GM21423 (cell line): ENCODE data around the gene SNPH.

Experiments used
- ATAC-seq: cut with Tn5 transposase; IDR thresholded peaks from one replicate; pipeline ENCODE4 v1.9.1; 2021; ENCODE audit warnings: mild to moderate bottlenecking, moderate library complexity; ENCODE audit not compliant: unreplicated experiment

The SNPH gene

DNA sequence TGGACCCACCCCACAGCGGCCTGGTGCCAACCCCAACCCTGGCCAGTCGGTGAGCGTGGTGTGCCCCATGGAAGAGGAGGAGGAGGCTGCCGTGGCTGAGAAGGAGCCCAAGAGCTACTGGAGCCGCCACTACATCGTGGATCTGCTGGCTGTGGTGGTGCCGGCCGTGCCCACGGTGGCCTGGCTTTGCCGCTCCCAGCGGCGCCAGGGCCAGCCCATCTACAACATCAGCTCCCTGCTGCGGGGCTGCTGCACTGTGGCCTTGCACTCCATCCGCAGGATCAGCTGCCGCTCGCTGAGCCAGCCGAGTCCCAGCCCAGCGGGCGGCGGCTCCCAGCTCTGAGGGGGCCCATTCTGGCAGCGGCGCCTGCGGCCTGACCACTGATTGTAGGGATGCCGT lies 39.6 kb downstream of the SNPH start:
- ATAC-seq = no peak

DNA sequence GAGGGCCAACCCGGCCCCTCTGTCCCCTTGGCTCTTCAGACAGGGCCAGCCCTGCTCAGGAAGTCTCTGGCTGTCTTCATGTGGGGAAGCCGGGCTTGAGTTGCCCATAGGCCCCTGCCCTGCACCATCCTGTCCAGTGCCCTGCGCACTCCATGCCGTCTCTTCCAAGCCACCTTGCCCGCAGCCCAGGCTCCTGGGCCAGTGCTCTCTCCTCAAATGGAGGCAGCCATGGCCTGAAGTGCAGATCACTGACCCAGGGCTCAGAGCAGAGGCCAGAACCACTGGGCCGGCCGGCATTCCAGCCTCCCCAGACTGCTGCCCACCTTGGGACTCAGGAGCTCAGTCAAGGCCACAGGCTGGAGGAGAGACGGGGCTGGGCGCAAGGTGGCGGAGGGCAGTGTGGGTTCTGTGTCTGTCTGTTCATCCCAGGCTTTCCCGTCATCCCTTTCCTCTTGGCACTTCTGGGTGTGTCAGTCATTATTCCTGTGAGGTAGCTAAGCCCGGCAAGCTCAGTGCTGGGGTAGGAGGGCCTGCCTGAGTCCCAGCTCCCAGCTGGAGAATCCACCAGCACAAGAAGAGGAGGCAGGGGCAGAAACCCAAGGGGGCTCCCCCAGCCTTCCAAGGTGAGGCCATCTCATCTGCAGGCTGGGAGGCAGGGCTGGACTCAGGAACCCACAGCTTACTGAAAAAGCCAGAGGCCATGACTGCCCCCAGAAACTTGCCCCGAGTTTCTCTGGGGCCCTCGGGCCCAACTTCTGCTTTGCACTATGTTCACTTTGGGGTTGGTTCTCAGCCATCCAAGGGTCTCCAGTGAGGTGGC lies 40.4 kb downstream of the SNPH start:
- ATAC-seq = no peak

DNA sequence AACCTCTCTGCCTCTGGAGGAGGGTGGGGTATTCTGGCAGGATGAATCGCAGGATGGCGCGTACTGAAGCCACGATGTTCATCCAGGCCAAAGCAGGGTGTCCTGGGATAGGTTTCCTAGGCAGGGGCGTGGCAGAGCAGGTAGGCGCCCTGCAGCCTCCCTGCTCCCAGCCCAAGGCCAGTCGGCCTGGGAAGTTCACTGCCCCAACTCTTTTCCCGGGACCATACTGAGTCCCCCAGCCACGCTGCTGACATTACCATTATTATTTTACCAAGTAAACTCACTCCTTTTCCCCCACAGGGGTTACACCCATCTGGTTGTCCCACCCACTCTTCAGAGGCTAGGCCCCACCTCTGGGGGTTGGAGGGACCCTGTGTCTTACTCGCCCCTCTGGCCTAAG lies 41.1 kb downstream of the SNPH start:
- ATAC-seq = no peak

DNA sequence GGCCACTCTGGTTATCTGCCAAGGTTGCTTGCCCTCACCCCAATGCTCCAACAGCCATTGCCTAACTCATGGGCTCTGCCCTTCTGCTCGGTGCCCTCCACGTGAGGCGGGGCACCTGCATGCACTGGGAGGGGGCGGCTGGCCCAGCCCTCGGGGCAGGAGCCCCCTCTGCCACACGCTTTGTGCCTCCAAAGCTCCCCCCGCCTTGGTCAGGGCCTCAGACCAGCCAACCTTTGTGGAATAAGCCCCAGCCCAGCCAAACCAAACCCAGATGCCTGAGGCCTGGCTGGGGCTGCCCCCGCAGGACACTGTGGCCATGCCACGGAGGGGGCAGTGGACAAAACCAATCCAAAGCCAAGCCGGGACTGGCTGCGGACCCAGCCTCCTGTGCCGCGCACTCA lies 41.5 kb downstream of the SNPH start:
- ATAC-seq = no peak

DNA sequence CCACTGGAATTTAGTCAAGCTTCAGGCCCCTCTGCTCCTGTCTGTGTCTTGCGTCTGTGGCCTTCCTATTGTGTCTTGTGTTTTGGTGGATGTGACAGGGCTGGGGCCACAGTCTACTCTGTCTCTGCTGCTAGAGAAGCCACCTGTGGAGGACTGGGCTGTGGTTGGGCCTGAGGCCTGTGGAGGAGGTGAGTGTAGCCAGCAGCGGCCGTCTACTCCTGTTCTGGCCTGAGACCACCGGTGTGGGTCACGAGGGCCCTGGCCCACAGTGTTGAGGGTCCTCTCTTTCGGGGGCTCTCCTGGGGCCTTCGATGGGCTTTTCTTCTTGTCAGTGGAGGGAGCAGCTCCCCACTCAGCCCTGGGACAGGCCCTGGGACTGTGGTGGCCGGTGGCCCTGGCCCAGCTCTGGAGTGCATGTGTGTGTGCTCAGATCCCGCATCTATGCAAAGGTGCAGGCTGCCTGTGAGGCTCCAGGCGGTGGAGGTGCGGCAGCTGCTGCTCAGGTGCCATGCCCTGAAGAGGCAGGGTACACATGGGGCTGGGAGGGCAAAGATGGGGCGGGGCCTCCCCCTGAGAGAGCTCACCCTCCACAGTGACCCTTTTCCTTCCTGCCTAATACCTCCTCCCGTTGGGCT lies 42.1 kb downstream of the SNPH start:
- no peak for ATAC-seq

DNA sequence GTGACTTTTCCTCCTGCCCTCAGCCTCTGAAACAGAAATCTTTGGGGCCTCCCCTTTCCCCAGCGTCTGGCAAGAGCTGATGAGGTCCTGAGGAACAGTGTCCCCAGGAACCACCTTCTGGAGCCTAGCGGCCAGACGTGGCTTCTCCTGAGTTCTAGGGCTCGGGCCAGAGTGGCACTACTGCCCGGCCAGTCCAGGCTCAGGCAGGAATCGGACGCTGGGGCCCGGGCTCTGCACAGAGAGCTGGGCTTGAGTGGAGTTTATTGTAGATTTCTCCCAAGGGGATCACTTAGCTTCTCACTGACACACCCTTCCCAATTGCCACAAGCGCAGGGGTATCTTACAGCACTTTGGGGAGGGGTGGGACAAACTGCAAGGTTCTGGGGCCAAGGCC lies 42.6 kb downstream of the SNPH start:
- ATAC-seq = no peak

DNA sequence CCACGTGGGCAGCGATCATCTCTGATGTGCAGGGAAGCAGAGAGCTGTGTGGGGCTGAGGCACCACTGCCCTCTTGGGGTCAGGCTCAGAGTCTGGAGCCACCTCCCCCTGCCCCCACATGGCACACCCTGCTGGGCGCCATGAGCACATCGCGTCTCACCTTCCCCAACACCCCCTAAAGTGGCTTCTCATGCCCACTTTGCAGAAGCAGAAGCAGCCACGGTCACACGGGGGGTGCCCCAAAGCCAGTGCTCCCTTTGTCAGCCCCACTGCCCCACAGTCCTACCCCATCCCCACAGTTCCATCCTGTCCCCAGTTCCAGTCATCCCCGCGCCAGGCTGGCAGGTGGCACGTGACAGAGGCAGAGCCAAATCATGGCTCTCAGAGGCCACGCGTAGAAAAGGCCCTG lies 43.3 kb downstream of the SNPH start:
- ATAC-seq = no peak

DNA sequence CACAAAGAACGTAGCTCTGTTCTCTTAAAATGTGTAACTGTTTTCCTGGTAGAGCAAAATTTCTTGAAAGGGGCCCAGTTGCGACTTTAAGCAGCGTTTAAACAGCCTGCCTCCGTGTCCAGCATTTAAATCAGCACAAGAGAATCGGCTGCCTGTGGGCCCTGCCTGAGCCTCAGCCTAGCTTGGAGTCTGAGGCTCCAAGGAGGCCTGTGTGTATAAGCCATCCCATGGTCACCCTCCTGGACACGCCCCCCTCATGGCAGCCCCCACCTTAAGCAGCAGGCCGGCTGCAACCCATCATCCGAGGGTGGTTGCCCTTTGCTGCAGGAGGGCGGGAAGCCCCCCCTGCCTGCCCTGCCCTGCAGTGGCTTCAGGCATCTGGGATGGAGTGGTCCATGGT lies 44.0 kb downstream of the SNPH start:
- ATAC-seq = no peak

DNA sequence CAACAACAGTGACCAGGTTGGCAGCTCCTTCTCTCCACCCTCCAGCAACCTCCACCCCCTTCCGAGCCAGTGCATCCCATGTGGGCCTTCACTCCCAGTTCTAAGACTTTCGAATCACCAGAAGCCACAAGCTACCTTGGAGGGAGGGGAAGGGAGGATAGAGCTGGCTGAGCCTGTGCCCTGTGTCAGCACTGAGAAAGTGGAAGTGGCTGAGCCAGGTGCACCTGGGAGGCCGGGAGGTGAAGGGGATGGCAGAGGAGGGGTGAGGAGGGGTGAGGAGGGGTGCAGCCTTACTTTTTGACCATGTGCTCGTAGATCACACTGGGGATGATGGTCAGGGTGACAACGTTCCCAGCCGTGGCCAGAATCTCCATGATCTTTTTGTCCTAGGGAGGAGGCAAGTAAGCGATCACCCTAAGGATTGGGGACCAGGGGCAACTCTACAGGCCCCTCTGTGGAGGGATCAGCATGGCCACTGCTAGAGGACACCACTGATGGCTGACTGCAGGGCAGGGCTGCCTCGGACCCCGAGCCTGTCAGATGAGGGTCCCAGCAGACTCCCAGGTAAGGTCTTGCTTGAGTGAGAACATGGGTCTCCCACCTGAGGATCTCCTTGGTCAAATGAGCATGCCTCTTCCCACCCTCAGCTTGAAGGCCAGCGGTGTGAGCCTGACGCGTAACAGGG lies 44.6 kb downstream of the SNPH start:
- no peak for ATAC-seq

DNA sequence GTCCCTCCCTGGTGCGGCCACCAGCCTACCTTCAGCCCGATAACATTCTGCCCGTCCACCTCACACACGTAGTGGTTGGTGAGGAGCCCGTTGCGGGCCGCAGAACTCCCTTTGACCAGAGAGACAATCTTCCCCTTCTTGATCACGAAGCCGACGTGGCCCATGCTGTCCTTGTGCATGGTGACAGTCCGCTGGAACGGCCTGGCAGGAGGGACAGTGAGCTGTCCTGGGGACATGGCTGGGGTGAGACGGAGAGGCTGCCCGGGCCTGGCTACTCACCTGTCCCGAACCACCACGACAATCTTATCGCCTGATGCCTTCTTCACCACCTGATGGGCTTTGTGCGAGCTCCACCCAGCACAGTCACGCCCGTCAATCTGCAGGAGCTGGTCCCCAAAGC lies 46.2 kb downstream of the SNPH start:
- no peak for ATAC-seq

DNA sequence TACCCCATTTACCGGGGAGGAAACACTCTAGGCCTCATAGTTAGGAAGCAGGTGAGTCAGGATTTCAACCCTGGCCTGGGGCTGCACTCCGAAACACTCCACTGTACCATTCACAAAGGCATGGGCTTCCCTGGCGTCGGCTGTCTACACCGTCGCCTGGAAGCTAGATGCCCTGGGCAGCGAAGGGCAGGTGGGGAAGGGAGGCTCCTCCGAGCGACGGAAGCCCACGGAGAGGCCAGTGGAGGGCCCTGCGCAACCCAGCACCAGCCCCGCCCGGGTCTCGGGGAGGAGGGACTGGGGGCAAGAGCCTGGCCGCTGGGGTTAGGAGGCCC lies 46.8 kb downstream of the SNPH start:
- no peak for ATAC-seq

DNA sequence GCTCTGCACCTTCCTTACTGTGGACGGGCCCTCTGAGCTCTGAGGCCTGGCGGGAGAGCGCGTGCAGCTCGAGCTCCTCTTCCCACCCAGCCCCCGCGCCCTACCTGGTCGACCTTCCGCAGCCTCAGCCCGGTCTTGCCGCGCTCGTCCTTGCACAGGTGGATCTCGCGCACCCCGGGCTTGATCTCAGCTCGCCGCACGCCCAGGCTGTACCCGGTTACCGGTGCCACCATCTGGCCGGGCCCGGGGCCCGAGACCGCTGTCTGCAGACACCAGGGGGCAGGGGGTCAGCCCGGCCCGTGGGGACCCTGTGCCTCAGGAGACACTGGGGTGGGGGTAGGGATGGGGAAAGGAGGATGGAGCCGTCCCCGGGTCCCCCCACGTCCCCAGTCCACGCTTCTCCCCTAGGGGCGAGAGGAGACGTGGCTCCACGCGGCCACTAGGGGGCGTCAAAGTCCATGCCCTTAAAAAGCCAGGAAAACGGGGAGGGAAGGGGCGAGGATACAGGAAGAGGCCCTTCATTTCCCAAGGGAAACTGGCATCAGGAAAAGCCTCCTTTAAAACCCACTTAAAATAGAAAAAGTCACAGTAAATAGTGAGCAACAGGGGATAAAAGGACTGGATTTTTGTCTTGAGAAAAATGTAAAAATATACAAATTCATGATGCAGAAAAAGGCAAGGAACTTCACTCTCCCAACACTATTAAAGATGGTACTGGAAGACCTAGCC lies 47.3 kb downstream of the SNPH start:
- no peak for ATAC-seq

DNA sequence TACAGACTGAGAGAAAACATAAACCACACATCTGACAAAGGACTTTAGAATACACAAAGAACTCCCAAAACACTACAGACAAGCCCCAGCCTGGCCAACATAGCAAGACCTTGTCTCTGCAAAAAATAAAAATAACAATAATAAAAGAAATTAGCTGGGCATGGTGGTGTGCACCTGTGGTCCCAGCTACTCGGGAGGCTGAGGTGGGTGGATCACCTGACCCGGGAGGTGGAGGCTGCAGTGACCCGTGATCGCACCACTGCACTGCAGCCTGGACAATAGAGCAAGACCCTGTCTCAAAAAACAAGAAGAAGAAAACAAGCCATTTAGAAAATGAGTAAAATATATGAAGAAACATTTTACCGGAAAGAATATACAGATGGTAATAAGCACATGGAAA lies 49.7 kb downstream of the SNPH start:
- no peak for ATAC-seq

DNA sequence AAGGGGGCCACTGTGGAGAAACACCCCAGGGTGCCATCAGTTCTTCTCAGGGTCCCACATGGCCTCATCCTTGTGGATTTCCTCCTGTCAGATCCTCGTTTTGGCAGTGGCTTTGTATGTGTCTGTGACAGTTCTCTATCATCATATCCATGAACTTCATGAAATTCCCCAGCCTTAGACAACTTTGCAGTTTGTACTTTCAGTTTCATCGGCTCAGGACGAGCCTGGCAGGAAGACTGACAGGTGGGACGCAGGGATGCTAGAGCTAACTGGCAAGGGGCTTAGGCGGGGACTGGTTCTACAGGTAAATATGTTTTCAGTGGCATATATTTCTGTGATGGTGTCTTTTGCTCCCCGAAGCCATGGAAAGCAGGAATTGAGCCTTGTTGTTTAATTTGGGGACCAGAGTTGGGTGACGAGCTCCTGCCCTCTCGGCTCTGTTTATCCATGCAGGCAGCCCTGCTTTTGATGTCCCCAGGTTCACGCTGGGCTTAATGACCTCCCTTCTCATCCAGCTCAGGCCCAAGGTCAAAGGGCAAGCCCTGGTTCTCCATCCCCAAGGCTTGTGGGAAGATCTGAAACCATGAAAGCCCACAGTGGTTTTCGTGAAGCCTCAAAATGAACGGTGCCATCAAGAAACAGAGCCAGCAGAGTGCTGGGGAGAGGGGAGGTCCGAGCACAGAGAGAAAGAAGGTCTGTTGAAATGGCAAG lies 51.6 kb downstream of the SNPH start:
- ATAC-seq = no peak

DNA sequence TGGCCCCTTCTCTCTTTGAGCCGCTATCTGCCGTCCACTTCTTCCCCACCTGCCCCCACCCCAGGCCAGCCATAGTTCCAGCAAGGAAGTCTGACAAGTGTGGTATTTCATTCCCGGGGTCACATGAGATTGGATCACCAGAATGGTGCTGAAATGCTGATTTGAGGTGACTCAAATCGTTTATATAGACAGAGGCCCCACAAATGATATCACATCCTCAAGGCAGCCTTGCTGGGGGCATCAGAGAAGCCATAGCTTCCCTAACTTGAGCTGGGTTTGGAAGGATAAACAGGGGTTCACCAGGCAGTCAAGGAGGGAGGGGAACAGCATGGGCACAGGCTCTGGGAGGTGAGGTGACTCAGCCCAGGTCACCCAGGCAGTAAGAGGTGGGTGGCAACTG lies 53.0 kb downstream of the SNPH start:
- ATAC-seq = no peak

DNA sequence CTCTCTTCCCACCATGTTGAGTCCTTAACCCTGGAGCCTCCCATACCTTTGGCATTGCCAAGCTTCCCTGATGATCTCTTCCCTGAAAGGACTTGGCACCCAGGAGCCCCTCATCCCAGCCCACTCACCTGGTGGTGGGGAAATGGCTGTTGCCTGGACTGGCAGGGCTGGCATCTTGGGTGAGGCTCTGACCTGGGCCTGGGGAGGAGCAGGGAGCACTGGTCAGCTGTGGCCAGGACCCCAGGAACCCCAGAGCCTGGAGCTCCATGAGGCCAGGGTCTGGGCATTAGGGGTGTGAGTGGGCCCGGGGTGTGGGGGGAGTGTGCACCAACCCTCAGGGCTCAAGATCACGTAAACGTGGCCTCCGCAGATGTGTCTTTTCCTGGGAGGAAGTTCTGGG lies 53.4 kb downstream of the SNPH start:
- ATAC-seq = no peak

DNA sequence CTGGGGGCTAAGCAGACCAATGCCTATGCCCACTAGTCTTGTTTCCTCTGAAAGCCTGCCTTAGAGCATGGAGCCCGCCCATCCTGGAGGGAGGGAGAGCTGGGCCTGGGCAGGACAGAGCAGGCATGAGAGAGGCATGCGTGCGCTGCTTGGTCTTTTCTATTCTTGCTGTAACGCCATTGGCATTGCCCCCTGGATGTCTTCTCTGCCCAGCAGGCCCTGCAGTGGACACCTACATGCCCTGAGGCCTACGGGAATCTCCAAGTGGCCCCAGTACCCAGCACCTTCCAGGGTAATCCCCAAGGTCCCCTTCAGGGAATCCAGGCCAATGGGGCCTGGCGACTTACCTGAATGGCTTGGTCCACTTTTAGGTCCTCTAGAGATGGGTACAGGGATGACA lies 53.9 kb downstream of the SNPH start:
- no peak for ATAC-seq

DNA sequence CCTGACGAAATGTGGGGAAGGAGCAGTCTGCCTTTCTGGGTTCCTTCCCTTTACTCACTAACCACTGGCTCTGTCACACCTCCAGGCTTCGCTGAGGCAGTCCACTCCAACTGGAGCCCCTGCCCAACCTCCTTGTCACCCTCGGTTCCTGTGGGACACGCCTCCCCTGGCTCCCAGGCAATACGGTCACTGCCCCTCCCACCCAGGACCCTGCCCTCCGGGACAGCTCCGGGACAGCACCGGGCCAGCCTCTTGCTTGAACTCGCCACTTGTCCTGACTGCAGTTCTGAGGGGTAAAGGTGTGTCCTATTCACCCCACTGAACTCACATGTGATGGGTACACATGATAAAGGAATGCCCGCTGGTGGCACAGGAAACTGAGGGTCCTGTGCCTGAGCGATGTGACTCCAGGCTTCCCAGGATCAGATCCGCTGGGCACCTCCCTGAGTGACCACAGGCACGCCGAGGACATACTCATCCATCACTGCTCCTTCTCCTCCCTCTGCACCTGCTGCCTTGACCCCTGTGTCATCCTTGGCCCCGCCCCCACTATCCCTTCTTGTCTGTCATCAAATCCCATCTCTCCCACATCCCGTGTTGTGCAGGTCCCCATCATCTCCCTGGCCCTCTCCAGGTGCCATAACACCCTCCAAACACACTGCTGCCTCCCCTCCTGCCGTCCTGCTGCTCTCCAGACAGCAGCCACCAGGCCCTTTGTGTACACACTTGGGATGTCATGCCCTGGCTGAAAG lies 55.0 kb downstream of the SNPH start:
- ATAC-seq = no peak

DNA sequence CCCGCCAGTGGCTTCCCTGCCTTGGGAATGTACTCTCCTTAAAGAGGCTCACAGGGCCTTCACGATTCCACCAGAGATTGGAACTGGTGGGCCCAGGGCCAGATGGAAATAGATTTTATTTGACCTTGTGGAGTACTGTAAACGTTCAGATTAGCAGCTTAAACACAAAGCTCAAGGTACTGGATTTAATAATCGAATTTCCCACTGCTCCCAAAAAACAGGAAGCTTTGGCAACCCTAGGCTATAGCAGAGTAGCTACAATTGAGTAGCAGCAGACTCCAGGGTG lies 55.5 kb downstream of the SNPH start:
- no peak for ATAC-seq

DNA sequence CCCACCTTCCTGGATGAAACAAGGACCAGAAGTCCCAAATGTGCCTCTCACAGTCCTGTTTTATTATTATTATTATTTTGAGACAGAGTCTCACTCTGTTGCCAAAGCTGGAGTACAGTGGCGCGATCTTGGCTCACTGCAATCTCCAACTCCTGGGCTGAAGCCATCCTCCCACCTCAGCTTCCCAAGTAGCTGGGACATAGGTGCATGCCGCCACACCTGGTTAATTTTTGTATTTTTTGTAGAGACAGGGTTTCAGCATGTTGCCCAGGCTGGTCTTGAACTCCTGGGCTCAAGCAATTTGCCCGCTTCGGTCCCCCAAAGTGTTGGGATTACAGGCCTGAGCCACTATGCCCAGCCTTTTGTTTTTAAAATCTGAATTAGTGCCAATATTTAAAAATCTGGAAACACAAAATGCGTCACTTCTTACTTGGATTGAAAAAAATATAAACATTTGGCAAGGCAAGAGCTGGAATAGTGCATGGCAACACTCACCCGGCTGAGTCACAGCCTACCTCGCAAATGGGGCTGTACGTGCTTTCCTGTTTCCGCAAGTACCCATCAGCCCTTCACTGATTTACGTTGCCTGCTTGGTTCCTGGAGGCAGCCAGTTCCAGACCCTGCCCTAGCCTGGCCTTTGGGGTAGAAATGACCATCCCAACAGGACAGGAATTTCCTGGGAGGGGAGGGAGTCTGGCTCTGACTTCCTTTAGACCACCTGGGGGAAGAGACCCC lies 56.6 kb downstream of the SNPH start:
- ATAC-seq = no peak
